Measurements from ENCODE around the gene VCP. TPM values are rescaled to one million over a fixed set of nuclear protein-coding genes. Genes with fewer than 3 reads are reported as not detected.

Gene VCP
- total RNA-seq, 2 experiments from 2014 or later: 218 to 245 TPM

GRCh38 chr9:35014517-35014916, 57.9 kb downstream of the VCP start:
- Histone ChIP-seq H3K9me3 (ENCODE audit: control insufficient read depth in 1 of 2, insufficient read depth in 1 of 2, low read length in 2 of 2) (peaks cover 5 to 7% of the 10 kb centered on the region in 2 experiments), H3K36me3 (ENCODE audit: insufficient read depth, low read length) (peaks cover 7% of the 10 kb centered on the region), H3K4me3 (ENCODE audit: low read length) (no peak overlapping the region), H3K27me3 (ENCODE audit: control insufficient read depth in 1 of 2, insufficient read depth in 2 of 2, low read length in 2 of 2) (no peaks in the 10 kb centered on the region), H3K4me1 (ENCODE audit: insufficient read depth, low read length) (peaks cover 7% of the 10 kb centered on the region), H3K27ac (ENCODE audit: low read depth in 1 of 2, low read length in 2 of 2) (no peak overlapping the region)
- Mint-ChIP-seq H3K4me1 (ENCODE audit: low read depth) (peaks cover 12% of the 10 kb centered on the region), H3K27me3 (no peaks in the 10 kb centered on the region), H3K36me3 (ENCODE audit: low read depth) (peaks cover 30% of the 10 kb centered on the region), H3K27ac (no peak overlapping the region), H3K9me3 (peaks cover 12% of the 10 kb centered on the region), H3K4me3 (no peak overlapping the region)
- ATAC-seq (ENCODE audit: poor library complexity) (no peak), DNase-seq (no peak)
- POLR2A ChIA-PET: no interaction called here
- CTCF ChIA-PET: no interaction called here
- intact Hi-C loops (cut with DNase I, micrococcal nuclease): no loop called here
- no peak for TF ChIP-seq CTCF (IDR thresholded peaks at IDR 0.05)

GRCh38 chr9:35010351-35010958, 62.0 kb downstream of the VCP start:
- intact Hi-C loops (cut with DNase I, micrococcal nuclease): no loop called here
- peaks cover 5 to 10% of the 10 kb centered on the region in 2 experiments for H3K9me3 ChIP-seq (ENCODE audit: control insufficient read depth in 1 of 2, insufficient read depth in 1 of 2, low read length in 2 of 2)
- peaks cover 7% of the 10 kb centered on the region for H3K4me1 ChIP-seq (ENCODE audit: insufficient read depth, low read length)
- DNase-seq (no peak), ATAC-seq (ENCODE audit: poor library complexity) (no peak)
- no peak for TF ChIP-seq CTCF (IDR thresholded peaks at IDR 0.05)
- Mint-ChIP-seq H3K36me3 (ENCODE audit: low read depth) (peaks cover 30% of the 10 kb centered on the region), H3K9me3 (peaks cover 12% of the 10 kb centered on the region), H3K27ac (no peak overlapping the region), H3K4me3 (no peak overlapping the region), H3K4me1 (ENCODE audit: low read depth) (peaks cover 12% of the 10 kb centered on the region), H3K27me3 (no peaks in the 10 kb centered on the region)
- H3K27me3 ChIP-seq (ENCODE audit: control insufficient read depth in 1 of 2, insufficient read depth in 2 of 2, low read length in 2 of 2): no peaks in the 10 kb centered on the region
- no peak overlapping the region for H3K27ac ChIP-seq (ENCODE audit: low read depth in 1 of 2, low read length in 2 of 2)
- ChIA-PET POLR2A (interaction anchor here (0.7 kb wide), 1 partner anchor 70 kb away, joined by 3 read pairs; no protein-coding TSS in a partner anchor), CTCF (interaction anchor here (0.8 kb wide), 1 partner anchor 111 kb away, joined by 3 read pairs; no protein-coding TSS in a partner anchor)
- peaks cover 7% of the 10 kb centered on the region for H3K36me3 ChIP-seq (ENCODE audit: insufficient read depth, low read length)
- H3K4me3 ChIP-seq (ENCODE audit: low read length): no peak overlapping the region

Other genes starting within 250 kb of the VCP start
- not detected for gene PHF24, start 114.3 kb downstream of the VCP start, total RNA-seq
- 1 to 10 TPM; 2.7 to 2.8 TPM for gene DNAJB5, start 82.9 kb downstream of the VCP start, total RNA-seq
- 10 to 100 TPM; 21.7 to 24.6 TPM for gene FANCG, start 7.3 kb upstream of the VCP start, total RNA-seq
- 10 to 100 TPM; 17.5 to 18.9 TPM for gene PIGO, start 24.0 kb upstream of the VCP start, total RNA-seq
- 10 to 100 TPM; 29.8 to 30.5 TPM for gene STOML2, start 30.5 kb upstream of the VCP start, total RNA-seq
- 1 to 10 TPM; 5.0 to 5.1 TPM for gene ATOSB, start 43.2 kb upstream of the VCP start, total RNA-seq
- under 1 TPM; 0.38 to 0.84 TPM for gene UNC13B, start 89.4 kb upstream of the VCP start, total RNA-seq